HG02840 (cell line): ENCODE data around the gene ITGAE.

ENCODE experiments used
- ATAC-seq: cut with Tn5 transposase; IDR thresholded peaks from one replicate; pipeline ENCODE4 v1.9.1; 2021; ENCODE audit warnings: mild to moderate bottlenecking, moderate library complexity, moderate number of reproducible peaks; ENCODE audit not compliant: unreplicated experiment, low FRiP score

The ITGAE gene

DNA sequence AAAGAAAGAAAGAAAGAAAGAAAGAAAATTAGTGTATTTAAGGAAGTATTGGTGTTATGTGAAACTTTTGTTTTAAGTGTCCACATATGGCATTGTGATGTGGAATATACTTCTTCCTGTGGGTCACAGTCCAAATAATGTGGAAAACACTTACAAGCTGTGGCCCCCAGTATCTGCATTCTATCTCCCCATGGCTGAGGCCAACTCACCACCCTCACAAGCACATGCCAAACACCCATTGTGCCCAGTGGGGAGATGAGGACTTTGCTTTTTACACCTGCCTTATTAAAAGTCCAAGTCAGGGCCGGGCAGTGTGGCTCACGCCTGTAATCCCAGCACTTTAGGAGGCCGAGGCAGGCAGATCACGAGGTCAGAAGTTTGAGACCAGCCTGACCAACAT, 101.0 kb downstream of the ITGAE start:
- ATAC-seq: no peak

- no peak for ATAC-seq
Measured at GRCh38 chr17:3698139-3698538, 102.8 kb downstream of the ITGAE start.

DNA sequence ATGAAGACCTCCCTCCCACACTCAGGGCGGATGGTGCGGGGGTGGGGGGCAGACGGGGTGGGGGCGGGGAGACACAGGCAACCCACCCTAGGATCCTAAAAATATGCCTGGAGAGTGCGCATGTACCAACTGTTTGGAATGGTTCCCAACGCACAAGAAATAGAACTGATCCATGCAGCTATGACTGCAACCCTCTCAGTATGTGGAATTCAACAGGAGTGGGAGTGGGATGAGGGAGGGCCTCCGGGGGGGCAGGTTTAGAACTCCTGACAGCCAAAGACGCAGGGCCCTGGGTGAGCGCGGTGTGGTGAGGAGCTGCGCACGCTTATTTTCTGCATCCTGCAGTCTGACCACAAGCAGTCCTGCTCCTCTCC, 103.9 kb downstream of the ITGAE start:
- ATAC-seq: no peak

DNA sequence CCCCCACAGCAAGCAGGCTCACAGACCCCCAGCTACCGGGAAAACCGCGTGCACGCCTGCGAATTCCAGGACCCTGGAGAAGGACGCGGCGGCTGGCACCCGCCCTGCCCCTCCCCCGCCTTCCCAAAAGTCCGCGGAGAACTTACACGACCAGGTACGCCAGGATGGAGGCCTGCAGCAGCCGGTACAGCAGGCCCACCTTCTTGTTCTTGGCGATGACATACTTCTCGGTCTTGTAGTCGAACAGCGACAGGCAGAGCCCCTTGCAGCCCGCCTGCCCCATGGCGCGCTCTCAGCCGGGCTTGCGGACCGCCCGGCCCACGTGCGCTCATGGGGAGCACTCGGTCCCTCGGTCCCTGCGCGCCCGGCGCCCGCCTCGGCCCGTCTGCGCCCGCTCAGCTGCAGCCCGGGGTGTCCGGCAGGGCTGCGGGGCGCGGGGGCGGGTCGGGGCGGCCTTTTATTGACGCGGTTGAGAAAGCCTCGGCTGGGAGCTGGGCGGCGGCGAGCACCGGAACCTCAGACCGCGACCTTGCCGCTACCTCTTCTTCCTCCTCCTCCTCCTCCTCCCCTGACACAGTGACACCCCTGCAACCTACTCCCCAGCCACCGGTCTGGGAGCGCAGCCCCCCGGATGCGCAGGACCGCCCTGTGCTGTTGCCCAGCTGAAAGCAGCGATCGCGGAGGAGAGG, 105.1 kb downstream of the ITGAE start, which contains the start of gene P2RX5:
TSS of gene P2RX5 (minus strand) at position 433 of the 689 bp plus-strand sequence. CDS start at position 283, 150 bp downstream.
- ATAC-seq: no peak

GRCh38 chr17:3695129-3695722, 105.8 kb downstream of the ITGAE start:
- ATAC-seq: no peak

DNA sequence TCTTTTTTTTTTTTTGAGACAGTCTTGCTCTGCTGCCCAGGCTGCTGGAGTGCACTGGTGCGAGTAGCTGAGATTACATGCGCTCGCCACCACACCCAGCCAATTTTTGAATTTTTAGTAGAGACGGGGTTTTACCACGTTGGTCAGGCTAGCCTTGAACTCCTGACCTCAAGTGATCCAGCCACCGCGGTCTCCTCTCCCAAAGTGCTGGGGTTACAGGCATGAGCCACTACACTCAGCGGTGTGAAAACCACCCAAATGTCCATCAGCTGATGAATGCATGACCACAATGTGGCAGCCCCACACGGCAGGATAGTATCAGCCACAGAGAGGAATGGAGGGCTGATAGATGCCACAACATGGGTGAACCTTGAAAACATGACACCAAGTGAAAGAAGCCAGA, 107.2 kb downstream of the ITGAE start:
- peak; percentile 43 for ATAC-seq

DNA sequence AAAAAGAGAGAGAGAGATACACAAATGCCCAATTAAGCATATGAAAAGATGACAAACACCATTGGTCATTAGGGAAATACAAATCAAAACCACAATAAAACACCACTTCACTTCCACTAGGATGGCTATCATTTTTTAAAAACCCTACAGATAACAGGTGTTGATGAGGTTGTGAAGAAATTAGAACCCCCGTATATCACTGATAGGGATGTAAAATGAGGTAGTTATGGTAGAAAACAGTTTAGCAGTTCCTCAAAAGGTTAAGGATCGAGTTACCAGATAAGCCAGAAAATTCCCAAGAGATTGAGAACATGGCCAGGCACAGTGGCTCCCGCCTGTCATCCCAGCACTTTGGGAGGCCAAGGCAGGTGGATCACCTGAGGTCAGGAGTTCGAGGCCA, 107.8 kb downstream of the ITGAE start:
- ATAC-seq: no peak

GRCh38 chr17:3692346-3692745, 108.6 kb downstream of the ITGAE start:
- ATAC-seq: no peak

DNA sequence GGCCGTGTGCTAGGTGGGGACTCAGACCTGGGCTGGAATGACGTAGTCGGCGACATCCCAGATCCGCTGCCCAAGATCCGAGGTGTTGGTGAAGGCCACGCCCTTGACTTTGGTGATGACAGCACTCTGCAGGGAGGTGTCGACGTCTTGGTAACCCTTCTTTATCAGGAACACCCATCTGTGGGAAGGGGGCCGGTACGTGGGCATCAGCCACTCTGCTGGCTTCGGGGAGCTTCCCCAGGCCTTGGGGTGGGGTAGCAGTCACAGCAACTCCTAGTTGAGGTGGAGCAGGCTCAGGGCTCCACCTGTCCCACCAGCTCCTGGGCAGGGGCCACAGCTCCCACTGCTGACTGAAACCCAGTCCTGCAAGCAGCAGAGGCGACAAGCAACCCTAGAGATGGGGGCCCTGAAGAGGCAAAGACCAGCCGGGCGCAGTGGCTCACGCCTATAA, 109.3 kb downstream of the ITGAE start:
- ATAC-seq: no peak

- ATAC-seq: no peak
Measured at GRCh38 chr17:3690094-3690715, 110.8 kb downstream of the ITGAE start.

DNA sequence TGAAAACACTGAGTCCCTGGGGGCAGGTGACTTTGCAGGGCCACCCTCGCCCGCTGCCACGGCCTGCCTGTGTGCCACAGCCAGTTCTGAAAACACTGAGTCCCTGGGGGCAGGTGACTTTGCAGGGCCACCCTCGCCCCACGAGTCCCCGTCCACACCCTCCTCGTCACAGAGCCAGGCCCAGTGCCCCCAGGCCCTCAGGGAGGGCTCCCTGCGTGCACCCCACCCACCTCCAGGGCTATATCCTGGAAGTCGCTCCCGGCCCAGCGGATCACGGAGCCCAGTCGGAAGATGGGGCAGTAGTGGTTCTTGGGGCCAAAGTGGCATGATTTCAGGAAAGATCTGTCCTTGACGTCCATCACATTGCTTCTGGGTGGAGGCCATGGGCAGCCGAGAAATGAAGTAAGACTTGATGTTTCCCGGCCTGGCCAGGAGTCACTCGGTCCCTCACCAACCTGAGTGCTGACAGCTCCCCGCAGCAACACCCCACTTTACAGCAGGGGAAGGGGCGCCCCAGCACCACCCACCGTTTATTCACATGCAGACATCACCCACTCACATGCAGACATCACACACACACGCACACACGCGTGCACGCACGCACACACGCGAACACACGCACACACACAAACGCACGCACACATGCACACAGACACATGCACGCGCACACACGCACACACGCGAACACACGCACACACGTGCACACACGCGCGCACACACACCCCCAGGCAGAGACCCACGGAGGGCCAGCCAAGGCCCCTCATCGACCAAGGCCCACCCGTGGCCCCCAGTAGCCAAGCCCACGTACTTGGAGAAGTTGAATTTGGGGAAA, 111.5 kb downstream of the ITGAE start:
- ATAC-seq: no peak

DNA sequence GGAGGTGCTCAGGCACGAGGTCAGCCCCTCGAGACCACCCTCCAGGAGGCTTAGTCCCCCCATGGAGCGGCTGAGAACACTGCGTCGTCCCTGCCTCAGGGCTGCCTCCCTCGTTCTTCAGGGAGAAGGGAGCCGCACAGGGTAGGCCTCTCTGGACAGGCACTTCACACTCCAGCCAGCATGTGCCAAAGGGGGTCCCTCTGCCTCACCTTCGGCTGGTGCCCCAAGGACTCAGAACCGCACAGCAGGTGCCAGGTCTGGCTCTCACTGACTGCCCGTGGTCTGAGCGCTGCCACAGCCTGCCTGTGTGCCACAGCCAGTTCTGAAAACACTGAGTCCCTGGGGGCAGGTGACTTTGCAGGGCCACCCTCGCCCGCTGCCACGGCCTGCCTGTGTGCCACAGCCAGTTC, 112.1 kb downstream of the ITGAE start:
- ATAC-seq: no peak

DNA sequence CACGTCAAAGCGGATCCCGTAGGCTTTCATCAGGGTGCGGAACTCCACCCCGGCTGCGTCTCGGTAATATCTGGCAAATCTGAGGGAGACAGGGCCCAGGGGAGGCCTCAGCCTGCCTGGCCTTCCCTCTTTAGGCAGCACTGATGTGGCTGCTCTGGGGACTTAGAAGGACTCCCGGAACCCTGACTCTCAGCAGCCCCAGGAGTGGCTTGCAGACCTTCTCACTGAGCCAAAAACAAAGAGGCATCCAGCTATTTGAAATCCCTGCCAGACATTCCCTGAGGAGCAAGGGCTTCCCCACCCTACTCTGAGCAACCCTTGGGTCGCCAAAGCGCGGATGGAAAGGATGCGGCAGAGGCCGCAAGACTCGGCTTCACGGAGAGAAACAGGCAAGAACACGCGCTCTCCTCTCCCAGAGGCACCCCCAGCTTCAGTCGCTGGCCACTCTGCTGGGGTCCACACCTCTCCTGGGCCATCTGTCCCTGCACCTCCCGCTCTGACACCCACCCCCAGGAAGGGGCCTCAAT, 112.9 kb downstream of the ITGAE start:
- no peak for ATAC-seq

- ATAC-seq: no peak
Measured at GRCh38 chr17:3685174-3685573, 115.8 kb downstream of the ITGAE start.

GRCh38 chr17:3683054-3683511, 117.9 kb downstream of the ITGAE start:
- no peak for ATAC-seq

- no peak for ATAC-seq
Measured at GRCh38 chr17:3682033-3682432, 119.0 kb downstream of the ITGAE start.

DNA sequence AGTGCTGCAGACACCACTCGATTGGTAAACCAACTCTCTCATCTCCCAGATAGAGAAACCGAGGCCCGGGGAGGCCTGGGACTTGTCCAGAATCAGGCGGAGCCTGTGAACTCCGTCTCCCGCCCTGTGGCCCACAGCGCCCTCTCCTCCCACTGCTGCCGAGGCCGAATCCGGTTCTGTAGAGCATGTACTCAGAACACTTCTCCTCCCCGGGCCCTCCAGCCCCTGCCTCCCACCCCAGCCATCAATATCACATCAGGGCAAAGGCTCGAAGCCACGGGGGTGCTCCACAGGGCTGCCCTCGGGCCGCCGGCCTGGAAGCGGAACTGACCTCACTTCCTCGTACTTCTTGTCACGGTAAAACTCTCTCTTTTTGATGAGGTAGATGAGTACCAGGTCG, 119.4 kb downstream of the ITGAE start:
- ATAC-seq: no peak

DNA sequence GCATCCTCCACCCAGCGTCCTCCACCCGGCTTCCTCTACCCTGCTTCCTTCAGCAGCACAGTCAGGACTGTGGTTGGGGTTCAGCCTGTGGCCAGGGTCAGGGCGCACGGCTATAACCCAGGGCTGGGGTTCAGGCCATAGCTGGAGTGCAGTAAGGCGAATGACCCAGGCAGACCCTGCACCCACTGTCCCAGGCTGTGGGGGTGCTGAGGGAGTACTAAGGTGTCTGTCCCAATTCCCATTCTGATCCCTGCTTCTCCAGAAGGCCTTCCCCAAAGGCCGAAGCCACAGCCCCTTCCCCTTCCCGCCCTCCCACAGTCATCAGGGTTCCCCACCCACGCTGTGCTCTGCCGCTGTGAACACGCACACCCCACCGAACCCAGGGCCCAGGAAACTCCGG, 119.9 kb downstream of the ITGAE start:
- no peak for ATAC-seq

- ATAC-seq: no peak
Measured at GRCh38 chr17:3679531-3680126, 121.4 kb downstream of the ITGAE start.

- ATAC-seq: no peak
Measured at GRCh38 chr17:3678821-3679530, 122.0 kb downstream of the ITGAE start.
